NCI-H460 (cell line): ENCODE measurements around the gene JAZF1. TPM values are rescaled to one million over a fixed set of nuclear protein-coding genes. Genes with fewer than 3 reads are reported as not detected.

Source experiments
- DNase-seq: peaks from one replicate; pipeline ENCODE4 v3.0.0-alpha.2; 2016; ENCODE audit warnings: low read depth; ENCODE audit errors: extremely low read depth
- total RNA-seq: library from RNA; depleted of rRNA; stranded (reverse); fragments of >200 nt; shearing (Covaris generic); gene quantifications from 2 replicates; pipeline ENCODE4 v1.2.3, GENCODE V29; 2014

JAZF1 gene
- total RNA-seq, 1 experiment from 2014 or later, result 3.1 TPM

- DNase-seq, result no peak
These were observed 12.0 kb downstream of the JAZF1 start for GRCh38 chr7:28168393-28169158.

- no peak for DNase-seq
These were observed 13.4 kb downstream of the JAZF1 start for GRCh38 chr7:28166982-28167715.

GRCh38 chr7:28165961-28166955 lies 14.3 kb downstream of the JAZF1 start:
- no peak for DNase-seq

GRCh38 chr7:28165261-28165660 lies 15.3 kb downstream of the JAZF1 start:
- no peak for DNase-seq

GRCh38 chr7:28163949-28164348 lies 16.6 kb downstream of the JAZF1 start:
- no peak for DNase-seq

- no peak for DNase-seq
These were observed 19.3 kb downstream of the JAZF1 start for GRCh38 chr7:28161331-28161730.

- DNase-seq, result no peak
These were observed 20.0 kb downstream of the JAZF1 start for GRCh38 chr7:28160551-28160991.

- DNase-seq, result no peak
These were observed 22.7 kb downstream of the JAZF1 start for GRCh38 chr7:28157831-28158416.

GRCh38 chr7:28157076-28157745 lies 23.4 kb downstream of the JAZF1 start:
- no peak for DNase-seq

- no peak for DNase-seq
These were observed 24.2 kb downstream of the JAZF1 start for GRCh38 chr7:28156401-28156800.

GRCh38 chr7:28155964-28156363 lies 24.6 kb downstream of the JAZF1 start:
- no peak for DNase-seq

GRCh38 chr7:28155019-28155660 lies 25.5 kb downstream of the JAZF1 start:
- DNase-seq, result no peak

GRCh38 chr7:28152594-28152993 lies 28.0 kb downstream of the JAZF1 start:
- no peak for DNase-seq

GRCh38 chr7:28151965-28152364 lies 28.6 kb downstream of the JAZF1 start:
- no peak for DNase-seq

GRCh38 chr7:28149291-28150101 lies 31.1 kb downstream of the JAZF1 start:
- DNase-seq, result no peak

- DNase-seq, result no peak
These were observed 34.7 kb downstream of the JAZF1 start for GRCh38 chr7:28145931-28146330.

GRCh38 chr7:28145090-28145626 lies 35.4 kb downstream of the JAZF1 start:
- DNase-seq, result no peak

GRCh38 chr7:28144266-28144665 lies 36.3 kb downstream of the JAZF1 start:
- DNase-seq, result no peak
